ENCODE results near the gene MOCOS. TPM values are rescaled to one million over a fixed set of nuclear protein-coding genes. Genes with fewer than 3 reads are reported as not detected.

The MOCOS gene
- polyA plus RNA-seq, 1 donor (not counting 4 experiments of a cell fraction or from before 2014, with no cell fraction given): 2.8 TPM

- dilution Hi-C loops (cut with MboI; ENCODE audit: extremely low pct_ligation_motif_present, low sequenced_read_pairs): no loop called here
- Histone ChIP-seq H2AFZ (ENCODE audit: control insufficient read depth, low read length) (no peak overlapping the region), H3K4me2 (ENCODE audit: control insufficient read depth, extremely low read depth, insufficient read depth, low read depth, low read length) (no peak overlapping the region), H3K9me3 (ENCODE audit: control insufficient read depth, low read depth, low read length) (no peaks in the 10 kb centered on the region), H3K9me1 (ENCODE audit: control insufficient read depth, extremely low read depth, insufficient read depth, low read length) (no peaks in the 10 kb centered on the region), H3K36me3 (ENCODE audit: control insufficient read depth in 2 of 2, extremely low read depth in 1 of 2, insufficient read depth in 2 of 2, low read length in 2 of 2) (no peaks in the 10 kb centered on the region), H3K4me1 (ENCODE audit: control insufficient read depth, extremely low read depth, insufficient read depth, low read length) (peaks cover 3% of the 10 kb centered on the region), H3K4me3 (ENCODE audit: control insufficient read depth in 2 of 3, extremely low read depth in 1 of 3, insufficient read depth in 2 of 3, low read depth in 1 of 3, low read length in 3 of 3) (no peak overlapping the region), H3K79me2 (ENCODE audit: control insufficient read depth, insufficient read depth, low read length) (no peaks in the 10 kb centered on the region), H3K27ac (ENCODE audit: control insufficient read depth, insufficient read depth, low read length) (no peak overlapping the region), H3K9ac (ENCODE audit: control insufficient read depth, extremely low read depth, insufficient read depth, low read length) (no peak overlapping the region), H3K27me3 (ENCODE audit: control insufficient read depth, extremely low read depth, insufficient read depth, low read length) (no peaks in the 10 kb centered on the region), H4K20me1 (ENCODE audit: control insufficient read depth, extremely low read depth, insufficient read depth, low read length) (no peaks in the 10 kb centered on the region)
- no peak for DNase-seq (ENCODE audit: low read depth, low spot score)
- no peak for FAIRE-seq
- TF ChIP-seq EZH2 (IDR thresholded peaks at IDR 0.05; ENCODE audit: low read length) (no peak), CTCF (optimal IDR thresholded peaks at IDR 0.05 in 1 of 3, IDR thresholded peaks at IDR 0.05 in 1 of 3, conservative IDR thresholded peaks at IDR 0.05 in 1 of 3; ENCODE audit: extremely low read depth in 1 of 3, insufficient read depth in 2 of 3, low read length in 3 of 3) (no peak)
Observed at GRCh38 chr18:36181898-36182506, 5.3 kb upstream of the MOCOS start.

GRCh38 chr18:36183033-36183432, 4.3 kb upstream of the MOCOS start:
- no peak overlapping the region for H3K4me2 ChIP-seq (ENCODE audit: control insufficient read depth, extremely low read depth, insufficient read depth, low read depth, low read length)
- no peak for FAIRE-seq

More at GRCh38 chr18:36183033-36183432, 4.3 kb upstream of the MOCOS start:
- TF ChIP-seq CTCF (optimal IDR thresholded peaks at IDR 0.05 in 1 of 3, IDR thresholded peaks at IDR 0.05 in 1 of 3, conservative IDR thresholded peaks at IDR 0.05 in 1 of 3; ENCODE audit: extremely low read depth in 1 of 3, insufficient read depth in 2 of 3, low read length in 3 of 3): no peak
- no peak for TF ChIP-seq EZH2 (IDR thresholded peaks at IDR 0.05; ENCODE audit: low read length)
- H3K27ac ChIP-seq (ENCODE audit: control insufficient read depth, insufficient read depth, low read length): no peak overlapping the region
- no peak overlapping the region for H2AFZ ChIP-seq (ENCODE audit: control insufficient read depth, low read length)
- dilution Hi-C loops (cut with MboI; ENCODE audit: extremely low pct_ligation_motif_present, low sequenced_read_pairs): no loop called here
- no peaks in the 10 kb centered on the region for H3K9me3 ChIP-seq (ENCODE audit: control insufficient read depth, low read depth, low read length)
- H3K36me3 ChIP-seq (ENCODE audit: control insufficient read depth in 2 of 2, extremely low read depth in 1 of 2, insufficient read depth in 2 of 2, low read length in 2 of 2): no peaks in the 10 kb centered on the region
- H3K4me1 ChIP-seq (ENCODE audit: control insufficient read depth, extremely low read depth, insufficient read depth, low read length): peaks cover 6% of the 10 kb centered on the region
- H3K9ac ChIP-seq (ENCODE audit: control insufficient read depth, extremely low read depth, insufficient read depth, low read length): no peak overlapping the region
- no peaks in the 10 kb centered on the region for H4K20me1 ChIP-seq (ENCODE audit: control insufficient read depth, extremely low read depth, insufficient read depth, low read length)
- no peaks in the 10 kb centered on the region for H3K79me2 ChIP-seq (ENCODE audit: control insufficient read depth, insufficient read depth, low read length)
- H3K9me1 ChIP-seq (ENCODE audit: control insufficient read depth, extremely low read depth, insufficient read depth, low read length): no peaks in the 10 kb centered on the region
- no peak overlapping the region for H3K4me3 ChIP-seq (ENCODE audit: control insufficient read depth in 2 of 3, extremely low read depth in 1 of 3, insufficient read depth in 2 of 3, low read depth in 1 of 3, low read length in 3 of 3)
- no peaks in the 10 kb centered on the region for H3K27me3 ChIP-seq (ENCODE audit: control insufficient read depth, extremely low read depth, insufficient read depth, low read length)
- DNase-seq (ENCODE audit: low read depth, low spot score): no peak

All from keratinocyte (primary cell).